ENCODE results near the gene RUNX2.
"Not testable (repeated sequence)": the region's sequence is repeated elsewhere in the genome, so short reads cannot be mapped to it uniquely, and the experiment has no call there.

The RUNX2 gene

DNA sequence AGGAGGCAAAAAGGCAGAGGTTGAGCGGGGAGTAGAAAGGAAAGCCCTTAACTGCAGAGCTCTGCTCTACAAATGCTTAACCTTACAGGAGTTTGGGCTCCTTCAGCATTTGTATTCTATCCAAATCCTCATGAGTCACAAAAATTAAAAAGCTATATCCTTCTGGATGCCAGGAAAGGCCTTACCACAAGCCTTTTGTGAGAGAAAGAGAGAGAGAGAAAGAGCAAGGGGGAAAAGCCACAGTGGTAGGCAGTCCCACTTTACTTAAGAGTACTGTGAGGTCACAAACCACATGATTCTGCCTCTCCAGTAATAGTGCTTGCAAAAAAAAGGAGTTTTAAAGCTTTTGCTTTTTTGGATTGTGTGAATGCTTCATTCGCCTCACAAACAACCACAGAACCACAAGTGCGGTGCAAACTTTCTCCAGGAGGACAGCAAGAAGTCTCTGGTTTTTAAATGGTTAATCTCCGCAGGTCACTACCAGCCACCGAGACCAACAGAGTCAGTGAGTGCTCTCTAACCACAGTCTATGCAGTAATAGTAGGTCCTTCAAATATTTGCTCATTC is at the start of gene RUNX2:
RUNX2 (plus strand) TSS at position 375 of the 567 bp plus-strand sequence. CDS start 397 bp downstream, outside the sequence.
- no peak for DNase-seq

DNA sequence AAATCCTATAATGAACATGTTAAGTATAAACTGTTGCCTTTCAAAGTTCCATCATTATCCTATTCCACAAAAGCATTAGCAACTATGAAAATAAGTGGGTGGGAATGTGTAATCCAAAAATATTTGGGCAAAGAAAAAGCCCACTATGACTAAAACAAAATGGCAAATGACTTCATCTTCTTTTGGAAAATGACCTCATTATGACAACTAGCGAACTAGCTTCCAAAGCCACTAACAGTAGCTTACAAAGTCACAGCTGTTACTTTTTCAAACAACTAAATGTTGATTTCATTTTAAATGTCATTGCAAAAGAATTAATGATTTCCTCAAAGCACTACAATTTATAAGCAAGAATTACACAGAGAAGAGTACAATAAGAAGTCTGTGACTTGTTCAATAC is 49.8 kb upstream of the RUNX2 start:
- no peak for DNase-seq

DNA sequence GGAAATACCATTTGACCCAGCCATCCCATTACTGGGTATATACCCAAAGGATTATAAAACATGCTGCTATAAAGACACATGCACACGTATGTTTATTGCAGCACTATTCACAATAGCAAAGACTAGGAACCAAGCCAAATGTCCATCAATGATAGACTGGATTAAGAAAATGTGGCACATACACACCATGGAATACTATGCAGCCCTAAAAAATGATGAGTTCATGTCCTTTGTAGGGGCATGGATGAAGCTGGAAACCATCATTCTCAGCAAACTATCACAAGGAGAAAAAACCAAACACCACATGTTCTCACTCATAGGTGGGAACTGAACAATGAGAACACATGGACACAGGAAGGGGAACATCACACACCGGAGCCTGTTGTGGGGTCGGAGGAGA is 41.4 kb upstream of the RUNX2 start:
- not testable (repeated sequence) for DNase-seq

DNA sequence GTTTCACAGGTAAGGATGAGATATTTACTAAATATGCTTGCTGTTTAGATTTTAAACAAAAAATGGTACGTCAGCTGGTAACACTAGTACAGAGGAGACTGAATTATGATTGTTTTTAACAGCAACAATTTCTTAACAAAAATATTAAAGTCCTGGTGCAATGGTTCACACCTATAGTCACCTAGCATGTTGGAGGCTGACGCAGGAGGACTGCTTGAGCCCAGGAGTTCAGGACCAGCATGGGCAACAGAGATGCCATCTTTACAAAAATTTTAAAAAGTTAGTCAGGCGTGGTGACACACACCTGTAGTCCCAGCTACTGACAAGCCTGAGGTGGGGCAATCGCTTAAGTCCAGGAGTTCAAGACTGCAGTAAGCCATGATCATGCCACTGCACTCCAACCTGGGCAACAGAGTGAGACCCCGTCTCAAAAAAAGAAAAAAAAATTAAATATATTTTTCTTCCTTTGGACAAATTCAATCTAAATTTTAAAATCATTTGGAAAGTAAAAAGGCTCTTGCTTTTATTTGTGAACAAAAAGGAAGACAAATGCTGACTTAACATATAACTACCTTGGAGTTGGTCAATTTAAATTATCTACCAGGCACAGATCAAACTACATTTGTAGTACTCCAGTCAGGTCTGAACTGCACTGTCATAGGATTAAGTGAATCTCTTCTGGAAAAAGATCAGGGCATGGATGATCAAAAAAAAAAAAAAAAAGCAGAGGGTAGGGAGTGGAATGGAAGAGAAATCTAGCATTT is 38.2 kb upstream of the RUNX2 start:
- DNase-seq = no peak

DNA sequence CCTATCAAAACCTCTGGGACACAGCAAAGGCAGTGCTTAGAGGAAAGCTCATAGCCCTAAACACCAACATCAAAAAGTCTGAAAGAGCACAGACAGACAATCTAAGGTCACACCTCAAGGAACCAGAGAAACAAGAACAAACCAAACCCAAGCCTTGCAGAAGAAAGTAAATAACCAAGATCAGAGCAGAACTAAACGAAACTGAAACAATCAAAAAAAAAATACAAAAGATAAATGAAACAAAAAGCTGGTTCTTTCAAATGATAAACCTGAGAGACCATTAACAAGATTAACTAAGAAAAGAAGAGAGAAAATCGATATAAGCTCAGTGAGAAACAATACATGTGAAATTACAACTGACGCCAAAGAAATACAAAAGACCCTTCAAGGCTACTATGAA is 34.8 kb upstream of the RUNX2 start:
- DNase-seq = no peak

DNA sequence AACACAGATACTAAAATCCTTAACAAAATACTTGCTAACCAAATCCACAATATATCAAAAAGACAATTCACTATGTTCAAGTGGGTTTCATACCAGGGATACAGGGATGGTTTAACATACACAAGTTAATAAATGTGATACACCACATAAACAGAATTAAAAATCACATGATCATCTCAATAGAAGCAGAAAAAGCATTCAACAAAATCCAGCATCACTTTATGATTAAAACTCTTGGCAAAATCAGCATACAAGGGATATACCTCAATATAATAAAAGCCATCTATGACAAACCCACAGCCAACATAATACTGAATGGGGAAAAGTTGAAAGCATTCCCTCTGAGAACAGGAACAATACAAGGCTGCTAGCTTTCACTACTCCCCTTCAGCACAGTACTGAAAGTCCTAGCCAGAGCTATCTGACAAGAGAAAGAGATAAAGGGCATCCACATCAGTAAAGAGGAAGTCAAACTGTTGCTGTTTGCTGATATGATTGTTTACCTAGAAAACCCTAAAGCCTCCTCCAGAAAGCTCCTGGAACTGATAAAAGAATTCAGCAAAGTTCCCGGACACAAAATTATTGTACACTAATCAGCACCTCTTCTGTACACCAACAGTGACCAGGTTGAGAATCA is 33.9 kb upstream of the RUNX2 start:
- not testable (repeated sequence) for DNase-seq

DNA sequence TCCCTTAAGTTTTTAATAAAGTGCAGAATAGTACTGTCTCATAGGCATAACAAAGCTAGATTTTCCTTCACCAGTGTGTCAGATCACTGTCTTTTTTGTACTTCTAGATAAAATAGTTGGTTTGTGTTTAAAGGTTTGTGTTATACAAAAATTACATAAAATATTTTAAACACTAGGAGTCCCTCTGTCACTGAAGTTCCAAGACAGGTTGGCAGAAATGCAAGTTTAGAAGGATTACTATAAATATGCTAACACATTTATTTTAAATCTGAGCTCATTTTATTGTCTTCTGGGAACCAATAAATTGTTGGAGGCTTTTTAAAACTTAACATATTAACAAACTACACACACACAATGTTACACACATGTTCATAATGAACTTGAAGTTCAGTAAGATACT is 30.8 kb upstream of the RUNX2 start:
- DNase-seq = no peak

DNA sequence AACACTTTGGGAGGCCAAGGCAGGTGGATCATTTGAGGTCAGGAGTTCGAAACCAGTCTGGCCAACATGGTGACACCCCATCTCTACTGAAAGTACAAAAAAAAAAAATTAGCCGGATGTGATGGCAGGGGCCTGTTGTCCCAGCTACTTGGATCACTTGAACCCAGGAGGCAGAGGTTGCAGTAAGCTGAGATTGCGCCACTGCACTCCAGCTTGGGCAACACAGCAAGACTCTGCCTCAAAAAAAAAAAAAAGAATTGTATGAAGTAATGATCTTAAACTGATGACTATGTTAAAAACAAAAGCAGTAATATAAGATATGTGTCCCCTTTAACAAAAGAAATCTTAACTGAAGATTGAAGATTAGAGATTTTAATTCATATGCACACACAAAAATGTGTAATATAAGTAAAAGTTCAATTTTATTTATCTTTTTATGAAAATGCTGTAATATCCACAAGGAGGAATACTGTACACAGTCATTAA is 29.0 kb upstream of the RUNX2 start:
- DNase-seq = no peak

DNA sequence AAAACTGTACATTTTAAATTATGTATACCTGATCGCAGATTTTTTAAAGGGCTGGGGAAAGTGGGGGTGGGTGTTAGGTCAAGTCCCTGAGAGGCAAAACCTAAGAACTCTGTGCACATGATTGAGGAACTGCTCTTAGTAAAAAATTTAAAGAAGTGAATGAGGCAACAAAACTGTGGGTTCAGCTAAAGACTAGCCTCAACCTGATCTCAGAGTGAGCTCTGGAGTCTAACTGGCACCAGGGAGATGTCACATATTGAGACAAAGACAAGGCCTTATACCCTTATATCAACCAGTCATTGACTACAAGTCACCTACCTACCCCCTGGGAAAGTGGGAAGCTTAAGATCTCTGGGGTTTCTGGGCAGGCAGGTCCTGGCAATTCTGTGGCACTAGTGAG is 27.4 kb upstream of the RUNX2 start:
- DNase-seq = no peak

DNA sequence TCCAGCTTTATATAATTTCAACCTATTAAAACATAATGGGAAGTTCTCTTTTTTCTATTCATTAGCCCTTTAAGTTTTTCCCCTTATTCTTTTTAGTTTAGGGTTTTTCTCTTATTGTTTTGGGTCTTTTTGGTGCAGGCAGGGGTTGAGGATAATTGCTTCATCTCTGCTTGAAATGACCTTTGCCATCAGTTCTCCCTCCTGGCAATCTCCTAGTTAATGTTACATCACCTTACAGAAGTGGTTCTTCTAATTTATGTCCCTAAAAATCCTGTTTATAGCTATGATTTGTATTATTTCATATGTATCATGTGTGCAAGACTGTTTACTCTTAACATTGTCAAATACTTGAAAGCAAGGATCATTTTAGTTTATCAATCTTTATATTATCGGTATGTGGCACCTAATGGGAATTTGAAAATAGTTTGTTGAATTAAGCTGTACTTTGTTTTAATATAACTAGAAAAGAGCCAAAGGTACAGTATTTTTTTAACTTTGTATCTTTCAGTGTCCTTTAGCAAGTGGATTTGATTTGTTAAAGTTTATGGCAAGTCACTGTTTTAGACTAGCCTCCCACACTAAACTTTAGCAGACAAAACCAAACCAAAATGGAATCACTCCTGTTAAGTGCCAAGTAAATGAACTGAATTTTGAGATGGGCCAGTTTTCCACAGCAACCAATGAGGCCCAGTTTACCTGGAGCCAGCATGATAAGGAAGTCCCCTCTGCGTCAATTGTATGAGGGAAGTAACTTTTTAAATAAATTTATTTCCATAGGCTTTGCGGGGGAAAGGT is 26.6 kb upstream of the RUNX2 start:
- DNase-seq = no peak

DNA sequence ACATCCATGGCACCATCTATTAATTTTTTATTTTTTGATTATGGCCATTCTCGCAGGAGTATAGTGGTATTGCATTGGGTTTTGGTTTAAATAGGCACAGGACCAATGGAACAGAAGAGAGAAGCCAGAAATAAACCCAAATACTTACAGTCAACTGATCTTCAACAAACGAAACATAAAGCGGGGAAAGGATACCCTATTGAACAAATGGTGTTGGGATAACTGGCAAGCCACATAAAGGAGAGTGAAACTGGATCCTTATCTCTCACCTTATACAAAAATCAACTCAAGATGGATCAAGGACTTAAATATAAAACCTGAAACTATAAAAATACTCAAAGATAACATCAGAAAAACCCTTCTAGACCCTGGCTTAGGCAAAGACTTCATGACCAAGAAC is 25.3 kb upstream of the RUNX2 start:
- DNase-seq = no peak

DNA sequence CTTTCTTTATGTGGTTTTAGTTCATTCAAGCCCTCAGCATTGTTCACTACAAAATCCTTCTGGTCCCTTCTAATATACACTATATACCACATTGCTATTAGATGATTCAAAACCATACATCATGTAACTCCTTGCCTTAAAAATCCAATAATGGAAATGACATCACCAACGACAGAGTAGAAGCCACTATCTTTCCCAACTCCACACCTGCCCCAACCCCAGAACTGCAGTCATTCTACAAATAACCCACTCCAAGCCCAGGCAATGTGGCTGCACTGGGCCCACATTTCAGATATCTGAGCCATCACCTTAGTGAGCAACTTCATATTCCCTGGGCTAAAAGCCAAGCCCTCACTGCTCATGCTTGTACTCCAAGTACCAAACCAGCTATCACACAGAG is 22.6 kb upstream of the RUNX2 start:
- DNase-seq = no peak

DNA sequence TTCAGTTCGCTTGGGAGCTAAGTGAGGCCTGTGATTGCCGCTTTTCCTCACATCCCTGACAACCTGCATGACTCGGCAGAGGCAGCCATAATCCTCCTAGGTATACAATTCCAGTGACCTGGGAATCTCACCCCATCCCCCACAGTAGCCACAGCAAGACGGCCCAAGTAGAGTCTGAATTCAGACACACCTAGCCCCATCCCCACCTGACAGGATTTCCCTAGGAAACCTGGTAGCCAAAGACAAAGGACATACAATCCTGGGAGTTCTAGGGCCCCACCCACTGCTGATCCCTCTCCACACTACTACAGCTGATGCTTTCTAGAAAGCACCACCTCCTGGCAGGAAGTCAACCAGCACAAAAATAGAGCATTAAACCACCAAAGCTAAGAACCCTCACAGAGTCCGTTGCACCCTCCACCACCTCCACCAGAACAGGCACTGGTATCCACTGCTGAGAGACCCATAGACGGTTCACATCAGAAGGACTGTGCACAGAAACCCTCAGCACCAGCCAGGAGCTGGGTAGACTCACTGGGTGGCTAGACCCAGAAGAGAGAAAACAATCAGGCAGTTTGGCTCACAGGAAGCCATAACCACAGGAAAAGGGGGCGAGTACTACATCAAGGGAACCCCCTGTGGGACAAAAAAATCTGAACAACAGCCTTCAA is 17.9 kb upstream of the RUNX2 start:
- no peak for DNase-seq

DNA sequence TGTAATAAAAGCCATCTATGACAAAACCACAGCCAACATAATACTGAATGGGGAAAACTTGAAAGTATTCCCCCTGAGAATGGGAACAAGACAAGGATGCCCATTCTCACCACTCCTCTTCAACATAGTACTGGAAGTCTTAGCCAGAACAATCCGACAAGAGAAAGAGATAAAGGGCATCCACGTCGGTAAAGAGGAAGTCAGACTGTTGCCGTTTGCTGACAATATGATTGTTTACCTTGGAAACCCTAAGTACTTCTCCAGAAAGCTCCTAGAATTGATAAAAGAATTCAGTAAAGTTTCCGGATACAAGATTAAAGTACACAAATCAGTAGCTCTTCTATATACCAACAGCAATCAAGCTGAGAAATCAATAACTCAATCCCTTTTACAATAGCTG is 14.0 kb upstream of the RUNX2 start:
- DNase-seq = no peak

DNA sequence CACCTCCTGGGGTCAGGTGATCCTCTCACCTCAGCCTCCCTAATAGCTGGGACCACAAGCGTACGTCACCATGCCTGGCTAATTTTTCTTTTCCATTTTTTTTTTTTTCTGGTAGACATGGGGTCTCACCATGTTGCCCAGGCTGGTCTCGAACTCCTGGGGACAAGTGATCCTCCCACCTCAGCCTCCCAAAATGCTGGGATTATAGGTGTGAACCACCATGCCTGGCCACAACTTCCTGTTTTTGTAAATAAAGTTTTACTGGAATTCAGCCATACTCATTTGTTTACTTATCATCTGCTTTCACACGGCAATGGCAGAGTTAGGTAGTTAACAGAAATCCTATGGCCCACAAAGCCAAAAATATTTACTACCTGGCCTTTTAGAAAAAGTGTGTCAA is 7.8 kb upstream of the RUNX2 start:
- no peak for DNase-seq

DNA sequence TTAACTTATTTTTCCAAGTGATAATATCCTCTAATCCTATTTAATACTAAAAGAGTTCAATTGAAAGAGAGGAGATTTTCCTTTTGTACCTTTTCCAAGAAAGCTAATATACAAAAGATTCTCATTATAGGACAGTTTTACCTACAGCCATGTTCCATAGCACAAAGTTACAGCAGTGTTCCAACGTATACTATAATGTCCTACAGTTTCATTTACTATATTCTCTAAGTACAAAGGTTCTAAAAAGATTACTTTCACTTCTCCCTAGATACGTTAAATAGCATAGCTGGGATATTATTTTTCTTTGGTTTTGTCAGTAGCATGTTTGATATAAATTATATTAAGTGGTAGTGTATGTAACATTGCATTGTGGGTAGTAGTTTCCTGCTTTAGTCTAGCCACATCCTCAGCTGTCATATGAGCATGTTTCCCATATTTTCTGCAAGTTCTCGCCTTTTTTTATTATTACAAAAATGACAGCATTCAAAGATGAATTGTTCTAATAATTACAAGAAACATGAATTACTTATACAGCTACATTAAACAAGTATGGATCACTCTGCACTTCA is 4.4 kb upstream of the RUNX2 start:
- DNase-seq = no peak

DNA sequence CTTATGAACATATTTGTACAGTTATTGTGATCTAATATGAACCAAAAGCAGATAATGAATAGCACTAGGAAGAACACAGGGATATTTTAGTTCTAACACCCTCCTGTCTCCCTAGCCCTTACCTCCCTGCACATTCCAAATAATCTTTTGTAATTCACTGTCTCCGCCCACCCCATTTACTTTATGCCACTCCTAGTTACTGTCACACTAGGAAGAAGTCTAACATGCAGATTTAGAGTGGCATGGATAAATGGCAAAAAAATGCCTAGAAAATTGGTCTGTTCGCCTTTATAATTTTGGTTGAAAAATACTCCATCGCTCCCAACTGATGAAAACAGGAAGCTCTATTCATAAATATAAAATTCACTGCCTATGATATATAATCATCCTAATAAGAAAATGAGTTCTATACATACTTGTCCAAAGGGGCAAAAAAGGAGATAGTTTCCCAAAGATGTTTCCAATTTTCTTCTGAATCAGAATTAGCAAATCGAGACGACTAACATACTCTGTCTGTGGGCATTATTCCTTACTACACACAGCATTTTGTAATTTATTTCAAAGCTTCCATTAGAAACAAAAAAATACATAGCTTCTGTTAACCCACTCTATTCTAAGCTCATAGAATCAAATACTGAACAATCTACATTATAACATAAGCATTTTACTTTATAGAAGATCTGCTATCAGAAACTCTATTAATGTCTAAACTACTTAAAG is 1.3 kb upstream of the RUNX2 start:
- no peak for DNase-seq

DNA sequence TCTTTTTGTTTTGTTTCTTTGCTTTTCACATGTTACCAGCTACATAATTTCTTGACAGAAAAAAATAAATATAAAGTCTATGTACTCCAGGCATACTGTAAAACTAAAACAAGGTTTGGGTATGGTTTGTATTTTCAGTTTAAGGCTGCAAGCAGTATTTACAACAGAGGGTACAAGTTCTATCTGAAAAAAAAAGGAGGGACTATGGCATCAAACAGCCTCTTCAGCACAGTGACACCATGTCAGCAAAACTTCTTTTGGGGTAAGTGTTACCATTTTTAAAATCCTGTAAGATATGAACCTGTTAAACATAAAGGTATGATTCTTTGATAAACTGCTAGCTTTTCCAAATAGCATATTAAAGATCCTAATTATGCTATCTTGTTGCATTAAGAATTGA is 393 bp downstream of the RUNX2 start:
- no peak for DNase-seq

DNA sequence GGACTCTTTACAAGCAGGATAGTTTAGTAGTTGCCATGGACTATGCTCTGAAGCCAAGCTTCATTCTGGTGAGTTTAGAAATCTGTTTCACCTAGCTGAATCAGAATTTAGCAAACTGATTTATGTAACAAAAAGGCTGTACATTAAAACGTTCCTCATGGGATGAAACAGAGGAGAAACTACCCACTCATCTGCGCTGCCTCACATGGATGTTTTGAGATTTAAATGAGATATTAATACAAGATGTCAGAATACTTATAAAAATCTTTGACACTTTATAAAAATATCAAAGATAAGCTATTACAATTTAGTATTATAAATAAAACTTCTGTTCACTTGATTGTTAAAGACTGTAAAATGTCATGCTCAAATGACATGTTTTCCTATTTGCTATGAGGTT is 16.8 kb downstream of the RUNX2 start:
- DNase-seq = no peak

DNA sequence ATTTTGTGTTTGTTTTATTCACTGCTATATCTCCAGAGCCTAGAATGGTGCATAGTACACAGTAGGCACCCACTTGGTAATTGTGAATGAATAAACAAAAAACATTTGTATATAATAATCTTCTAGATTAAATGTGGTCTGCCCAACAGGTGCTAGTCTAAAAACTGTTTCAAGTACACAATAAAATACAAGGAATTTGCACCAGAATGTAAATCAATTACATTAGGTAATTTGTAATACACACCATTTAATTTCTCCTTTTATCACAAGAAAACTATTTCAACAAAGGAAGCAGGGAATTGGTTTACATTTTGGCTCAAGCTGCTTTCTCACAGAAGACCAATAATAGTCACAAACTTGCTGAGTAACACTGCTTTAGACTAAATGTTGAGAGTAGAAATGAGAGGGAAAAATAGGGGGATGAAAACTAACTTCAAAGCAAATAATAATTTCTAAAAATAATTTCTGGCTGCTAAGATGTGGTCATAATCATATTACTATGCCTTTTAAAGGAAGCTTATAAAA is 22.1 kb downstream of the RUNX2 start:
- no peak for DNase-seq

DNA sequence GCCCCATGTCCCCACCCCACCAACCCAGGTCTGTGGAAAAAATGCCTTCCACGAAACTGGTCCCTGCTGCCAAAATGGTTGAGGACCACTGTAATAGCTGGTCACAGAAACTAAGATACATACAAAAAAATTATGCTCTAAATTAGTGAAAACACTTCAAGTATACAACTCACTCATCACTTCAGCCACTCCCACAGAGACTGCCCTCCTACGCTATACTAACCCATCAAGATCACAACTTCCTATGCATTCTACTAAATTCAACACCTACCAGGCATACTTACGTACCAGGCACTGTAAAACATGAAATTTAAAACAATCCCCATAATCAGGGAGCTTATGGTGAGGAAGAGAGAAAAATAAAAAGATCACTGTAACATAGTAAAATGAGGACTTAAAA is 22.9 kb downstream of the RUNX2 start:
- no peak for DNase-seq

DNA sequence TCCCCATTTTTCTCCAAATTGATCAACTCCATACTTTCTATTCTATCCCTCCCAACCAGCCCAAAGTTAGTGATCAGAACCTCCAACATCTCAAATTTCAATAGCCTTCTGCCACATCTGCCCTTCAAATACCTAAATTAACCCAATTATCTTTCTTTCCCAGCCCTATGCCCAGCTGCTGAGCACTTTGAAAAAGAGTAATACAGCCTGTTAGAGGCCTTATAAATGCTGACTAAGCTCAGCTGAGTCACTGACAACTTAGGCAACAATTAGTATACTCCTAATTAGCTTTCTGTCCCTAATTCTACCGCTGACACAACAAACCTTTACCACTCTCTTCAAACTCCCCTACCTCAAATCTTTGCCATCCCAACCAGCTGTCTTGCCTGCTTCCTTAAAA is 23.5 kb downstream of the RUNX2 start:
- DNase-seq = no peak

Measured in NCI-H510A treated with DMSO at 0.1 percent for 48 hours (cell line).